Adipocyte (in vitro differentiated cells): ENCODE results near the gene MAGI1.

Experiments used
- DNase-seq: peaks from one replicate; pipeline ENCODE4 v3.0.0-alpha.2; 2015; ENCODE audit warnings: low read depth
- H3K27me3 ChIP-seq: replicated peaks from 2 replicates; pipeline ENCODE4 v1.7.0; 2013; ENCODE audit warnings: mild to moderate bottlenecking, low read length, moderate library complexity; ENCODE audit not compliant: control insufficient read depth, insufficient read depth
- H3K36me3 ChIP-seq: 2 replicates; pipeline ENCODE4 v1.7.0; 2013; ENCODE audit warnings: low read length, mild to moderate bottlenecking, moderate library complexity; ENCODE audit not compliant: control insufficient read depth, insufficient read depth, severe bottlenecking
- H3K4me1 ChIP-seq: 2 replicates; pipeline ENCODE4 v1.7.0; 2013; ENCODE audit warnings: mild to moderate bottlenecking, low read length, moderate library complexity; ENCODE audit not compliant: control insufficient read depth, insufficient read depth
- H3K4me3 ChIP-seq: 2 replicates; pipeline ENCODE4 v1.7.0; 2013; ENCODE audit warnings: mild to moderate bottlenecking, low read length, moderate library complexity
- H3K9ac ChIP-seq: 2 replicates; pipeline ENCODE4 v1.7.0; 2013; ENCODE audit warnings: mild to moderate bottlenecking, low read length, moderate library complexity
- H3K9me3 ChIP-seq: 2 replicates; pipeline ENCODE4 v1.7.0; 2013; ENCODE audit warnings: mild to moderate bottlenecking, low read length, moderate library complexity; ENCODE audit not compliant: control insufficient read depth

The MAGI1 gene

GRCh38 chr3:65356331-65357248 is 682.1 kb downstream of the MAGI1 start:
- H3K4me1 ChIP-seq, result peaks cover 30% of the 10 kb centered on the region
- H3K36me3 ChIP-seq, result peaks cover 31% of the 10 kb centered on the region
- H3K27me3 ChIP-seq, result no peaks in the 10 kb centered on the region
- no peak for DNase-seq
- peaks cover 3% of the 10 kb centered on the region for H3K9me3 ChIP-seq
- peak overlapping the region; percentile 59 for H3K9ac ChIP-seq
- H3K4me3 ChIP-seq, result peak overlapping the region; percentile 62

GRCh38 chr3:65354880-65355279 is 683.8 kb downstream of the MAGI1 start:
- no peak overlapping the region for H3K9ac ChIP-seq
- no peak overlapping the region for H3K4me3 ChIP-seq
- no peaks in the 10 kb centered on the region for H3K9me3 ChIP-seq
- H3K4me1 ChIP-seq, result peaks cover 30% of the 10 kb centered on the region
- peaks cover 14% of the 10 kb centered on the region for H3K36me3 ChIP-seq
- DNase-seq, result no peak
- no peaks in the 10 kb centered on the region for H3K27me3 ChIP-seq

- peaks cover 45% of the 10 kb centered on the region for H3K4me1 ChIP-seq
- H3K9ac ChIP-seq, result no peak overlapping the region
- H3K27me3 ChIP-seq, result no peaks in the 10 kb centered on the region
- peak; percentile 26 for DNase-seq
- peak overlapping the region; percentile 5 for H3K4me3 ChIP-seq
- H3K9me3 ChIP-seq, result no peaks in the 10 kb centered on the region
- no peaks in the 10 kb centered on the region for H3K36me3 ChIP-seq
Observed at GRCh38 chr3:65352951-65353350, 685.8 kb downstream of the MAGI1 start.

- no peak overlapping the region for H3K9ac ChIP-seq
- no peaks in the 10 kb centered on the region for H3K9me3 ChIP-seq
- no peak overlapping the region for H3K4me3 ChIP-seq
- peaks cover 45% of the 10 kb centered on the region for H3K4me1 ChIP-seq
- H3K36me3 ChIP-seq, result no peaks in the 10 kb centered on the region
- no peak for DNase-seq
- H3K27me3 ChIP-seq, result no peaks in the 10 kb centered on the region
Observed at GRCh38 chr3:65351753-65352152, 687.0 kb downstream of the MAGI1 start.

- H3K36me3 ChIP-seq, result no peaks in the 10 kb centered on the region
- DNase-seq, result no peak
- H3K9ac ChIP-seq, result no peak overlapping the region
- peaks cover 40% of the 10 kb centered on the region for H3K4me1 ChIP-seq
- H3K4me3 ChIP-seq, result no peak overlapping the region
- no peaks in the 10 kb centered on the region for H3K9me3 ChIP-seq
- H3K27me3 ChIP-seq, result no peaks in the 10 kb centered on the region
Observed at GRCh38 chr3:65350801-65351476, 687.8 kb downstream of the MAGI1 start.

- no peaks in the 10 kb centered on the region for H3K27me3 ChIP-seq
- peak overlapping the region; percentile 3 for H3K4me3 ChIP-seq
- H3K9ac ChIP-seq, result peak overlapping the region; percentile 36
- H3K36me3 ChIP-seq, result no peaks in the 10 kb centered on the region
- no peaks in the 10 kb centered on the region for H3K9me3 ChIP-seq
- peak; percentile 91 for DNase-seq
- peaks cover 36% of the 10 kb centered on the region for H3K4me1 ChIP-seq
Observed at GRCh38 chr3:65348398-65348995, 690.2 kb downstream of the MAGI1 start.

GRCh38 chr3:65347166-65347565 is 691.6 kb downstream of the MAGI1 start:
- Histone ChIP-seq H3K27me3 (no peaks in the 10 kb centered on the region), H3K4me3 (no peak overlapping the region)
- DNase-seq, result no peak

GRCh38 chr3:65344846-65345245 is 693.9 kb downstream of the MAGI1 start:
- Histone ChIP-seq H3K36me3 (no peaks in the 10 kb centered on the region), H3K4me1 (peaks cover 19% of the 10 kb centered on the region), H3K9me3 (no peaks in the 10 kb centered on the region), H3K9ac (no peak overlapping the region), H3K4me3 (no peak overlapping the region), H3K27me3 (no peaks in the 10 kb centered on the region)
- DNase-seq, result no peak

More at GRCh38 chr3:65347166-65347565, 691.6 kb downstream of the MAGI1 start:
- Histone ChIP-seq H3K9ac (no peak overlapping the region), H3K4me1 (peaks cover 22% of the 10 kb centered on the region), H3K36me3 (no peaks in the 10 kb centered on the region), H3K9me3 (no peaks in the 10 kb centered on the region)

GRCh38 chr3:65344444-65344843 is 694.3 kb downstream of the MAGI1 start:
- H3K9ac ChIP-seq, result no peak overlapping the region
- H3K9me3 ChIP-seq, result no peaks in the 10 kb centered on the region
- no peak for DNase-seq
- H3K4me1 ChIP-seq, result peaks cover 17% of the 10 kb centered on the region
- no peak overlapping the region for H3K4me3 ChIP-seq
- no peaks in the 10 kb centered on the region for H3K27me3 ChIP-seq
- no peaks in the 10 kb centered on the region for H3K36me3 ChIP-seq

GRCh38 chr3:65343736-65344135 is 695.0 kb downstream of the MAGI1 start:
- Histone ChIP-seq H3K4me3 (no peak overlapping the region), H3K27me3 (no peaks in the 10 kb centered on the region), H3K36me3 (no peaks in the 10 kb centered on the region), H3K9ac (no peak overlapping the region), H3K4me1 (peaks cover 14% of the 10 kb centered on the region), H3K9me3 (no peaks in the 10 kb centered on the region)
- DNase-seq, result no peak

GRCh38 chr3:65343026-65343425 is 695.7 kb downstream of the MAGI1 start:
- no peak for DNase-seq
- Histone ChIP-seq H3K27me3 (no peaks in the 10 kb centered on the region), H3K4me1 (peaks cover 13% of the 10 kb centered on the region), H3K36me3 (no peaks in the 10 kb centered on the region), H3K9me3 (no peaks in the 10 kb centered on the region), H3K9ac (no peak overlapping the region), H3K4me3 (no peak overlapping the region)
